HG03175 (cell line): Measurements from ENCODE around the gene TEX52.

Source experiments
- ATAC-seq: cut with Tn5 transposase; IDR thresholded peaks from one replicate; pipeline ENCODE4 v1.9.1; 2021; ENCODE audit warnings: mild to moderate bottlenecking, moderate library complexity; ENCODE audit not compliant: unreplicated experiment

The TEX52 gene

DNA sequence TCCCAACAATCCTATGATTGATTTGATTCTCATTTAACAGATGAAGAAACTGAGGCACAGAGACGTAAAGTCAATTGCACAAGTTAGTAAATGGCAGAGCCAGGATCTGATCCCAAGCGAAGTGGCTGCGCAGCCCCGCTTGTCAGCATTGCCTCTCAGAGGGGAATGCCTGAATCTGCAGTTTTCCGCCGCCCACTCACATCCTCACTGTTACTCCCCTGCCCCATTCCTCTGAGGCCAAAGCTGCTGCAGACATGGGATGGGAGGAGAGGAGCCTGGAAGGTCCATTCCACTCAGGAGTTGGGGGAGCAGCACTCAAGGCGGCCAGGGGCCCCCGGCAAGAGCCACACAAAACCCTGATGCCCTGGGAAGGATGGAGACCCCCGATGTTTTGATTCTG, 23.0 kb downstream of the TEX52 start:
- no peak for ATAC-seq

DNA sequence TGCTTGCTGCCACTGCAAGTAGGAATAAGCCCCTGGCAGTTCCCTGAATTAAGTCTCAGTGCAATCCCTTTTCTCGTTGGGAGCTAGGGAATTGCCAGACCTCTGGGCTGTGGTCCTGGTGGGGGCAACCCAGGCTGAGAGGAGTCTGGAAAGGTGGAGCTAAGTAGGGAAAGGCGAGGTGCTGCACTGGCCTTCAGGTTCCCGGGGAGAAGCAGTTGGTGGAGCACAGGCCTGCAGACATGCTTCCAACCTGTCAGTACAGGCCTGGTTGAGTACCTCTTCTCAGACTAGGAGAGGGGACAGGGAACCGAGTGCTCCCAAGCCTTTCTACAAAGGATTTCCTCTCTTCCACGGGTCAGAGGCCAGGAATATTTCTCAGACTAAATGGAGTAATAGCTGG, 23.5 kb downstream of the TEX52 start:
- ATAC-seq = no peak

- ATAC-seq = no peak
Measured at GRCh38 chr12:2832550-2833127, 24.2 kb downstream of the TEX52 start.

DNA sequence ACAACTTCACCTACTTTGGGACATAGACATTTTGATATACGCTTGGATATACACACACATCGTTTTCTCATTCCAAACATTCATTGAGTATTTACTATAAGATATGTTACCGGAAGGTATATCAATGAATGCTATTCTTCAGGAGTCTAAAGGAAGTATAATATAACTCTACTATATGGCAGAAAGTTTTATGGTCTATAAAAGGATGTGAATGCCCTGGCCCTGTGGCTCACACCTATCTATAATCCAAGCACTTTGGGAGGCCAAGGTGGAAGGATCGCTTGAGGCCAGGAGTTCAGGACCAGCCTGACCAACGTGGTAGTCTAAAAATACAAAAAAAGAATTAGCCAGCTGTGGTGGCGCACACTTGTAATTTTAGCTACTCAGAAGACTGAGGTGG, 27.6 kb downstream of the TEX52 start:
- ATAC-seq = no peak

- no peak for ATAC-seq
Measured at GRCh38 chr12:2826721-2827515, 29.9 kb downstream of the TEX52 start.

DNA sequence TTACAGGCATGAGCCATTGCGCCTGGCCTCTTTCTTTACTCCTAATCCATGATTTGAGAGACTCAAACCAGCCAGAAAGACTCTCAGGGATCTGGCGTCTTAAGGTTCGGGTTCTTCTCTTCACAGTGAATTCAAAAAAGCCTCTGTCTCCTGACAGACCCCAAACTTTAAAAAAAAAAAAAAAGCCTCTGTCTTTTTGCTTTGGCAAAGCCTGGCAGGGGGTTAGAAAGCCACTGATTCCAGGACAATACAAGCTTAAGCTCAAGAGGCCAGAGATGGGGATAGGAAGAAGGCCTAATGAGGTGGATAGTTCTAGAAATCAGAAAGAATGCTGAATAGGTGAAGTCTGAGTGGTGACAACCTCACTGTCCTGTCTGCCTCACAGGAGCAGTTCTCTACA, 30.8 kb downstream of the TEX52 start:
- no peak for ATAC-seq

- ATAC-seq = no peak
Measured at GRCh38 chr12:2825132-2825531, 31.7 kb downstream of the TEX52 start.

DNA sequence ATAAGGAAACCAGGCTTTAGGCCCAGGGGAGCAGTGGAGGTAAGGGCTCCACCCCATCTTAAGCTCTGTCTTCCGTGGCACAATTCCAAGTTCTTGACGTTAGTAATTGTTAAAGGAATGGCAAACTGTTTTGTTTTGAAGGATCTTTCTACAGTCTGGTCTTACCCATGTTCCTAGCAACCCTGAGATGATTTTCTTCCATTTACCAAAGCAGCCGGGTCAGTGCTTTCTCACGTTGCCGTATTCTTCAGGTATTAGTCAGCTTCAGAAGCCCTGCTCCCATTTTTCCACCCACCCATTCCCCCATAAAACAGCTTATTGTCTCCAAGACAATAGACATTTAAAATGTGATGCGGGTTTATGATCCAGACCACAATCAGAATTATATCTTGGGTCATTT, 32.3 kb downstream of the TEX52 start:
- no peak for ATAC-seq

DNA sequence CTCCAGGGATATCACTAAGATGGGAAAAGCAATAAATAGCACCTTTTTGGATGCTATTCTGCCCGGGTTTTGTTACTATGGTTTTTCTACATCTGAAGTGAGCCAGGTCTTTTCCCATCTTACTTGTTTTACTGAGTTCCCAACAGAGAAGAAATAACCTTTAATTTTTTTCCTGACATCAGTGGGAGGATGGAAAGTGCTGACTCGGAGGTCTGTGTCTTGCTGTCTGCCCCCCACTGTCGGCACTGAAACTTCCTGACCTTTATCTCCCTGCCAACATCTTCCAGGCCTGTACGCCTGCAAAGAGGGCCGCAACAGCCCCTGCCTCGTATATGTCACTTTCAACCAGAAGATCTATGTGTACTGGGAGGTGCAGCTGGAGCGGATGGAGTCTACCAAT, 33.4 kb downstream of the TEX52 start:
- ATAC-seq = no peak

- no peak for ATAC-seq
Measured at GRCh38 chr12:2820432-2820831, 36.4 kb downstream of the TEX52 start.

GRCh38 chr12:2819810-2820209, 37.0 kb downstream of the TEX52 start:
- ATAC-seq = no peak

DNA sequence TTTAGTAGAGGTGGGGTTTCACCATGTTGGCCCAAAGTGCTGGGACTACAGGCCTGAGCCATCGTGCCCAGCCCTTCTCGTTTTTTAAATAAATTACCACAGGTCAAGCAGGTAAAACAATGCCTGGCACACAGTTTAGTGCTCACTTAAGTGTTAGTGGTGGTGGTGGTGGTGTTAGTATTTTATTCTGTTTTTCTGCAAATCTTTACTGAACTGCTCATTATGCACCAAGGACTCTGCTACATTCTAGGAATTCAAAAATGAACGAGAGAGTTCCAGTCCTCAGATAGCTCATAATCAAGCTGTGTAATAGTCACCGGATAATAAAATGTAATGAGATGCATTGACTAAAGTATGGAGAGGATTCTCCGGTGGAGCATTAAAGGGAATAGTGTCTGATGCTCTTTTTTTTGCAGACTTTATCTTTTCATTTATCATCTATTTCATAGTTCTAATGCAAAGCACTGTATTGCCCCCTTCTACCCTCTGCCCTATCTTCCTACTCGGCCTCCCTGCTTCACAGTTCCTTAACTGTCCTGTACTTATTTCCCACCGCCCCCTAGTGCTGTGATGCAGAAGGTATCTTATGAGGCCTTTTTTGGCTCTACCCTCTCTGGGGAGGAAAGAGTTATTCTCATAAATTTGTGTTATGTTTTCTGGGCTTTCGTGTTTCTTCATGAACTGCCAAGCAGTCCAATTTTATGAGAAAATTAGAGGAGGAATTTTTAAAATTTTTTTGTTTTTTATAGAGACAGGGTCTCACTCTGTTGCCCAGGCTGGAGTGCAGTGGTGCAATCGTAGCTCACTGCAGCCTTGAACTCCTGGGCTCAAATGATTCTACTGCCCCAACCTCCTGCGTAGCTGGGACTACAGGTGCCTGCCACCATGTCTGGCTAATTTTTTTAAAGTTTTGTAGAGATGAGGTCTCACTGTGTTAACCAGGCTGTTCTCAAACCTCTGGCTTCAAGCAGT, 43.3 kb downstream of the TEX52 start:
- ATAC-seq = no peak

GRCh38 chr12:2812290-2813213, 44.3 kb downstream of the TEX52 start, which contains the start of gene ITFG2:
TSS of gene ITFG2 (plus strand) at chr12:2812668. CDS start at chr12:2812761, 93 bp downstream.
- peak; percentile 98 for ATAC-seq

DNA sequence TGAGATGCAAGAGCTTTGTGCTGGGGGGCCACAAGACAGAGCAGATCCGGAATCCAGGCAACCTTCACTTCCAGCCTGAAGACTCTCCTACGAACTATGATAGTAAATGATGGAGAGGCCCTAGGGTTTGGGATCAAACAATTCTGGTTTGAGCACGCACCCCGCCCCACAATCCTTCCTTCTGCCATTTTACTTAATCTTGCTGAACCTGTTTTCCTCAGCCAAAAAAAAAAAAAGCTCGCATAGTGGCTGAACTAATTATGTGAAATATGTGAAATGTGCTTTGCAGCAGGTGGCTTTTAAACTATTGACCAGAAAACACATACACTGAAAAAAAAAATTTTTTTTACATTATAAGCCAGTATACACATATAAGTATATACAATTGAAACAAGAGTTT, 45.0 kb downstream of the TEX52 start:
- ATAC-seq = no peak

- ATAC-seq = no peak
Measured at GRCh38 chr12:2806700-2807099, 50.1 kb downstream of the TEX52 start.

- no peak for ATAC-seq
Measured at GRCh38 chr12:2805143-2805520, 51.7 kb downstream of the TEX52 start.

DNA sequence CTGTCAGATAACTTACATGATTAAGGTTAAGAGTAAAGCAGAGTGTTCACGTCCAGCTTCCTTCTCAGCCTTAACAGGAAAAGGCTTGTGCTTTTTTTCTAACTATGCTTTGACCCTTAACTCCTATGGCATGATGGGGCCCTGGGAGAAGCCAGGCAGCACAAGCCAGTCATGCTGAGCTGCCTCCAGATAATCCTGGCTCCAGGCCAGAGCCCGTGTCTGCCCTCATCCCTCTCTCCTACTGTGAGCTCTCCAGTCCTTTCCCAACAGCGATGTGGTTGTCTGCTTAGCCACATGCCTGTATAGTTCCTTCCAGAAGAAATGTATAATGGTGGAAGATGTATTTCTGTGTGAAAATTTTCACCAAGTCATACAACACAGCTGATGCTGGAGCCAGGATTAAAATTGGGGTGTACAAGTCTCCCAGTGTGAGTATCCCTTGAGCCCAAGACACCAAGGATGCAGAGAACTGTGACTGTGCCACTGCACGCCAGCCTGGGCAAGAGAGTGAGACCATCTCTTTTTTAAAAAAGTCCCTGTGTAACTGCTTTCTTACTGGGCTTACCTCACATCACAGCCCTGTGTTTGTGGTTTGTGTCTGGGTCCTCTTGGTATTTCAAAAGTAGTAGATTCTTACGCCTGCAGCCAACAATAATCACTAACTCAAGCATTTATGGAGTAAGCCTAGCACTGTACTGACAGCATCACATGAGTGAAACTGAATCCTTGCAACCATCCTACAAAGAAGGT, 52.3 kb downstream of the TEX52 start:
- ATAC-seq = no peak

DNA sequence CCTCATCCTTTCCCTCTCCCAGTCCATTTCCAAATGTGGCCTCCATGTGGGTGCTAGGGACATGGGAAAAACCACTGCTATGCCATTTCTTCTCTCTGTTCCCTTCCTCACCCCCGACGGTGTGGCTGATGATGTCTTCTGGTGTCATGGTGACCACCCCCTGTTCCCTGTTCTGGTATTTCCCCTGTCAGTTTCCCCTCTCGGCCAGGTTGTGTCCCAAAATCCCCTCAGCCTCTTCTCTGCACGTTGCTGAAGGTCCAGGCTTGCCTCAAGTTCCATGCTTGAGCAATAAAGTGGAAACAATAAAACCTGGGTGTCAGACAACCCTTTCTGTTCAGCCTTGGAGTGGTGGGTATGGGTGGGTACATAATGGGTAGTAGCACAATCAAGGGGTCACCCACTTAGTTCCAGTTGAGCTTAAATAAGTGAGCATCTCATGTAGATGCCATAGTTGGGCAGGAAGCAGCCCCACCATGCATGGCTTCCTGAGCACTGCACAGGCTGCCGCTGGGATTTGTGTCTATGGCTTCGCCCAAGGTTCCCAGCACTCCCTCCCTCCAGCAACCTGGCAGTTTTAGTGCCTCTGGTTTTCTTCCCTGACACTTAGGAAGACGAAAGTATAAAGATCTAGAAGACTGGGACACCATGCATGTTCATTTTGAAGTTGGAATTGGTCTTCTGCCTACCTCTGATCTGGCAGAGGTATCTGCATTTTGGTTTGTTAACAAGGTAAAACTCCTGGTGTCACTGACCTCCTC, 53.0 kb downstream of the TEX52 start:
- ATAC-seq = no peak
